H1 (cell line): ENCODE results near the gene BUD23.

Source experiments
- ATF3 ChIP-seq: IDR thresholded peaks from 2 replicates; pipeline ENCODE4 v1.6.1; 2011; ENCODE audit warnings: low read depth, mild to moderate bottlenecking, low read length; ENCODE audit not compliant: insufficient read depth
- CTCF ChIP-seq, 3 experiments: IDR thresholded peaks; 1 replicate in 2 of 3; 2 replicates in 1 of 3; pipeline versions ENCODE4 v1.5.1 to v1.6.1; 2011; ENCODE audit warnings: low read length in 3 of 3, mild to moderate bottlenecking in 3 of 3, inconsistent platforms in 2 of 3, low read depth in 1 of 3, moderate library complexity in 1 of 3; ENCODE audit not compliant: insufficient read depth in 1 of 3; ENCODE audit errors: control extremely low read depth in 1 of 3
- EP300 ChIP-seq, 2 experiments: IDR thresholded peaks; 1 replicate in 1 of 2; 2 replicates in 1 of 2; pipeline ENCODE4 v1.6.1; 2011 to 2012; ENCODE audit warnings: low read depth in 2 of 2, low read length in 2 of 2, mild to moderate bottlenecking in 2 of 2, borderline replicate concordance in 1 of 2, inconsistent platforms in 1 of 2, moderate library complexity in 1 of 2
- EZH2 ChIP-seq: fragments of 200-600 bp; sonication (generic); IDR thresholded peaks from 2 replicates; pipeline ENCODE4 v1.7.1; 2012; ENCODE audit warnings: low read depth, mild to moderate bottlenecking, moderate library complexity, low read length, inconsistent platforms; ENCODE audit not compliant: severe bottlenecking
- HDAC2 ChIP-seq, 2 experiments: fragments of 300-600 bp in 1 of 2; sonication (generic) in 1 of 2; IDR thresholded peaks; 2 replicates each; pipeline ENCODE4 v1.6.1; 2011 to 2012; ENCODE audit warnings: low read depth in 2 of 2, low read length in 2 of 2, mild to moderate bottlenecking in 2 of 2, moderate library complexity in 2 of 2, borderline replicate concordance in 1 of 2, inconsistent platforms in 1 of 2
- MAX ChIP-seq: IDR thresholded peaks from 2 replicates; pipeline ENCODE4 v1.6.1; 2012; ENCODE audit warnings: inconsistent platforms
- POLR2AphosphoS5 ChIP-seq: IDR thresholded peaks from 2 replicates; pipeline ENCODE4 v1.6.1; 2011; ENCODE audit warnings: low read depth, low read length
- RAD21 ChIP-seq, 2 experiments: IDR thresholded peaks in 1 of 2; conservative IDR thresholded peaks in 1 of 2; 2 replicates each; pipeline ENCODE4 v1.6.1; 2011; ENCODE audit warnings: low read depth in 2 of 2, low read length in 2 of 2, improper control_type of control experiment in 1 of 2, inconsistent platforms in 1 of 2, mild to moderate bottlenecking in 1 of 2, moderate library complexity in 1 of 2
- SUZ12 ChIP-seq: fragments of 200-600 bp; sonication (generic); IDR thresholded peaks from 2 replicates; pipeline ENCODE4 v1.6.1; 2012; ENCODE audit warnings: mild to moderate bottlenecking, inconsistent platforms, low read length, moderate library complexity, mixed read lengths

- TF ChIP-seq ATF3 (no peak), MAX (no peak), HDAC2 (IDR thresholded peaks at IDR 0.05; ENCODE audit: borderline replicate concordance in 1 of 2, low read depth in 2 of 2, low read length in 2 of 2) (no peak), EZH2 (no peak), EP300 (IDR thresholded peaks at IDR 0.05; ENCODE audit: borderline replicate concordance in 1 of 2, low read depth in 2 of 2, low read length in 2 of 2) (no peak), RAD21 (IDR thresholded peaks at IDR 0.05 in 1 of 2, conservative IDR thresholded peaks at IDR 0.05 in 1 of 2; ENCODE audit: low read depth in 2 of 2, low read length in 2 of 2) (no peak), CTCF (IDR thresholded peaks at IDR 0.05; ENCODE audit: control extremely low read depth in 1 of 3, insufficient read depth in 1 of 3, low read depth in 1 of 3, low read length in 3 of 3) (no peak), SUZ12 (no peak), POLR2AphosphoS5 (no peak)
Observed at GRCh38 chr7:73716318-73716890, 33.0 kb downstream of the BUD23 start.
